Heart right ventricle (tissue), 16 donors: Measurements from ENCODE around the gene IL6R. TPM values are rescaled to one million over a fixed set of nuclear protein-coding genes. Genes with fewer than 3 reads are reported as not detected.

ENCODE experiments used
- ATAC-seq, 8 donors: fragments of 200-7000 bp; cut with Tn5 transposase; one replicate each; pipeline ENCODE4 v1.9.1; 2020; ENCODE audit warnings: mild to moderate bottlenecking in 8 of 8, moderate library complexity in 8 of 8, moderate number of reproducible peaks in 1 of 8
- DNase-seq, 2 donors: peaks; one replicate each; pipeline ENCODE4 v3.0.0-alpha.2; 2020
- H3K27ac ChIP-seq, 10 donors: fragments of 200-600 bp; sonication (generic) in 2 of 10; one replicate each; pipeline versions ENCODE4 v1.5.0 to v1.8.0; 2020 to 2022; ENCODE audit warnings: mild to moderate bottlenecking in 3 of 10
- H3K27me3 ChIP-seq, 7 donors: fragments of 200-600 bp; one replicate each; pipeline ENCODE4 v1.8.0; 2021 to 2022; ENCODE audit warnings: mild to moderate bottlenecking in 2 of 7
- H3K36me3 ChIP-seq, 9 donors: fragments of 200-600 bp; sonication (generic) in 1 of 9; one replicate each; pipeline versions ENCODE4 v1.5.0 to v1.8.0; 2020 to 2022; ENCODE audit warnings: mild to moderate bottlenecking in 2 of 9
- H3K4me1 ChIP-seq, 9 donors: fragments of 200-600 bp; sonication (generic) in 1 of 9; one replicate each; pipeline versions ENCODE4 v1.5.0 to v1.8.0; 2020 to 2022; ENCODE audit warnings: mild to moderate bottlenecking in 4 of 9
- H3K4me3 ChIP-seq, 10 donors: fragments of 200-600 bp; sonication (generic) in 2 of 10; one replicate each; pipeline versions ENCODE4 v1.5.0 to v1.8.0; 2020 to 2022; ENCODE audit warnings: mild to moderate bottlenecking in 7 of 10, moderate library complexity in 2 of 10
- H3K9me3 ChIP-seq, 11 donors: fragments of 200-600 bp in 10 of 11; sonication (generic) in 2 of 11; one replicate each; pipeline versions ENCODE4 v1.5.0 to v1.8.0; 2013 to 2022; ENCODE audit warnings: mild to moderate bottlenecking in 2 of 11, control low read depth in 1 of 11, moderate library complexity in 1 of 11
- CTCF ChIP-seq, 9 donors: fragments of 200-600 bp; sonication (generic) in 2 of 9; IDR thresholded peaks; one replicate each; pipeline versions ENCODE4 v1.5.0 to v1.8.0; 2021 to 2022; ENCODE audit warnings: antibody characterized with exemption in 9 of 9, mild to moderate bottlenecking in 5 of 9, moderate library complexity in 1 of 9
- WGBS, 2 donors: extraction: QIAGEN DNeasy Blood & Tissue Kit; methylation state at CpG; one replicate each; pipeline ENCODE4 v1.1.7; 2013; ENCODE audit warnings: inconsistent platforms in 1 of 2; 5-methylcytosine and 5-hydroxymethylcytosine counted together
- intact Hi-C, 10 donors: fragments of 100-400 bp; cut with DNase I; formaldehyde crosslinking; loops; one replicate each; pipeline versions ENCODE4 v1.11.1 to v1.14.2; 2022
- polyA plus RNA-seq, 2 donors: library from polyadenylated mRNA; stranded (reverse); fragments of 200-250 nt; gene quantifications; one replicate each; pipeline ENCODE4 v1.2.3, GENCODE V29; 2013
- total RNA-seq, 10 donors: library from RNA; stranded (reverse); fragmentation: NEBNext Ultra II Directional in 3 of 10; extraction: Animal tissue kit (Norgen Biotek cat#: 25700) in 3 of 10; gene quantifications; one replicate each; pipeline versions ENCODE4 v1.2.1 to v1.2.4, GENCODE V29; 2021 to 2023
- donor health status: Arrhythmogenic right ventricular cardiomyopathy.
- donor health status: ischemic (EF 13 %, LVEDD 7.1; RV severe dilation, severe dysfunction).
- donor health status: healthy with polysubstance abuse.
- donor health status: DM: no; HTN: yes; CAD: no.
- donor health status: DM: no; HTN: no; CAD: no.
- donor health status: ischemic (EF 25% LVEDD 6.9; RV normal size, moderate dysfunction).
- donor health status: ischemic (EF 25% LVEDD 5.7; RV mildly dilated, moderate dysfunction).
- donor health status: healthy.
- donor health status: DM: yes; HTN: yes; CAD: no.
- donor health status: Ischemic cardiomyopathy.
- donor health status: ischemic (EF 35%, LVEDD 5.7; RV mildly dilated, moderate dysfunction).
- donor health status: nonischemic (EF 11% LVEDD 7.7; RV severe dilation, severe dysfunction).
- donor health status: DM: yes; HTN: yes; CAD: no.
- donor health status: PGD.
- donor health status: ischemic (EF 29% LVEDD 5.4; RV normal size, mild dysfunction).
- donor health status: nonischemic (EF 23%, LVEDD 6.1; RV moderate dilation, normal function).

IL6R gene
- total and polyA plus RNA-seq, 12 donors, result 2.9 to 16.2 (median 9.3) TPM

- Histone ChIP-seq H3K4me3 (peak overlapping the region in 3 of 10 donors; percentile 12 to 32 (median 14)), H3K27ac (peak overlapping the region; percentile 51 to 95 (median 78)), H3K4me1 (peaks cover 9 to 97% (median 90%) of the 10 kb centered on the region in 9 donors), H3K27me3 (peaks cover 0 to 7% (median 0%) of the 10 kb centered on the region in 7 donors), H3K36me3 (peaks cover 0 to 48% (median 2%) of the 10 kb centered on the region in 9 donors), H3K9me3 (no peaks in the 10 kb centered on the region)
- TF ChIP-seq CTCF (IDR thresholded peaks at IDR 0.05), result peak in 1 of 9 donors; percentile 33
- ATAC-seq (peak; percentile 80 to 93 (median 88)), DNase-seq (peak; percentile 41 to 82)
- intact Hi-C loops, result loop anchor here in 1 of 10 donors (1.0 kb wide), 1 partner anchor 8 kb away; no protein-coding TSS in a partner anchor
- WGBS, 2 donors, result 38 to 42% methylated on average over 8 of the region's 8 CpGs
These were observed 88.1 kb downstream of the IL6R start for GRCh38 chr1:154493276-154493675.

DNA sequence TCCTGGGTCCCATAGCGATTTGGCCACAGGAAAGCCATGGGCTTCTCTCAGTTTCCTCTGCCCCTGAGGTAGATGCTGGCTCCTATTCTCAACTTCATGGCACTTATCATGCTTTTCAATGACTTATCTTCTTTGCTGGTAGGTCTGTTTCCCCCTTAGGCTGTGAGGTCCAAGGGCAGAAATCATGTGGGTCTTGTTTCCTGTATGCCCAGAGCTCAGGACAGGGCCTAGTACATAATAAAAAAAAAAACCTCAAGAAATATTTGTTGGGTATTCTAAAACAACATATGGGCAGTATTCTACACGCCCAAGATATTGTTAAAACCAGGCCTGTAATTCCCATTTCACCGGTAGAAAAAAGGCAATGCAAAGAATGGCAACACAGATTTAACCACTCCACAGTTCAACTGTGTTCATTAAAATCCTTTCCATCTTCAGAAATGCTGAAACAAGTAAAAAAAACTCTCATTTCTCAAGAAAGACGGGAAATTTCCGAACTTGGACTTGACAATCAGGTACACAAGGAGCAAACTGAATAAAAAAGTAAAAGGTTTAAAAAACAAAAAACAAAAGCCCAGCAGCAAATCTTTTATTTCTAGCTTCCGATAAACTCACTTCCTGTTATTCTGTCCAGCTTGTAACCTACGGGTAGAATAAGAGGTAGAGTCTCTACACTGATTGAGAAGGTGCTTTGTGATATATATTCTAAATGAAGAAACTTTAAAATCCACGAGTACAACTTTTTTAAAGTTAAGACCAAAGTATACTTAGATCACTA, 90.5 kb downstream of the IL6R start:
- no peaks in the 10 kb centered on the region for H3K9me3 ChIP-seq
- peaks cover 12 to 88% (median 66%) of the 10 kb centered on the region in 9 donors for H3K4me1 ChIP-seq
- H3K27me3 ChIP-seq, result peaks cover 0 to 23% (median 9%) of the 10 kb centered on the region in 7 donors
- ATAC-seq, result no peak
- no peak for DNase-seq
- 62 to 70% methylated on average over 8 of the region's 8 CpGs for WGBS, 2 donors
- no peak for TF ChIP-seq CTCF (IDR thresholded peaks at IDR 0.05)
- peaks cover 0 to 48% (median 0%) of the 10 kb centered on the region in 9 donors for H3K36me3 ChIP-seq
- peak overlapping the region in 3 of 10 donors; percentile 1 to 22 (median 13) for H3K4me3 ChIP-seq
- peak overlapping the region in 9 of 10 donors; percentile 60 to 95 (median 79) for H3K27ac ChIP-seq
- intact Hi-C loops, result no loop called here

- Histone ChIP-seq H3K4me3 (peak overlapping the region in 3 of 10 donors; percentile 10 to 22 (median 13)), H3K27ac (peak overlapping the region in 9 of 10 donors; percentile 60 to 95 (median 79)), H3K9me3 (no peaks in the 10 kb centered on the region), H3K36me3 (peaks cover 0 to 46% (median 0%) of the 10 kb centered on the region in 9 donors), H3K4me1 (peaks cover 6 to 81% (median 59%) of the 10 kb centered on the region in 9 donors), H3K27me3 (peaks cover 0 to 25% (median 15%) of the 10 kb centered on the region in 7 donors)
- DNase-seq (no peak), ATAC-seq (no peak)
- 58 to 68% methylated on average over 5 of the region's 5 CpGs for WGBS, 2 donors
- intact Hi-C loops, result no loop called here
- TF ChIP-seq CTCF (IDR thresholded peaks at IDR 0.05), result no peak
These were observed 91.2 kb downstream of the IL6R start for GRCh38 chr1:154496383-154496782.

DNA sequence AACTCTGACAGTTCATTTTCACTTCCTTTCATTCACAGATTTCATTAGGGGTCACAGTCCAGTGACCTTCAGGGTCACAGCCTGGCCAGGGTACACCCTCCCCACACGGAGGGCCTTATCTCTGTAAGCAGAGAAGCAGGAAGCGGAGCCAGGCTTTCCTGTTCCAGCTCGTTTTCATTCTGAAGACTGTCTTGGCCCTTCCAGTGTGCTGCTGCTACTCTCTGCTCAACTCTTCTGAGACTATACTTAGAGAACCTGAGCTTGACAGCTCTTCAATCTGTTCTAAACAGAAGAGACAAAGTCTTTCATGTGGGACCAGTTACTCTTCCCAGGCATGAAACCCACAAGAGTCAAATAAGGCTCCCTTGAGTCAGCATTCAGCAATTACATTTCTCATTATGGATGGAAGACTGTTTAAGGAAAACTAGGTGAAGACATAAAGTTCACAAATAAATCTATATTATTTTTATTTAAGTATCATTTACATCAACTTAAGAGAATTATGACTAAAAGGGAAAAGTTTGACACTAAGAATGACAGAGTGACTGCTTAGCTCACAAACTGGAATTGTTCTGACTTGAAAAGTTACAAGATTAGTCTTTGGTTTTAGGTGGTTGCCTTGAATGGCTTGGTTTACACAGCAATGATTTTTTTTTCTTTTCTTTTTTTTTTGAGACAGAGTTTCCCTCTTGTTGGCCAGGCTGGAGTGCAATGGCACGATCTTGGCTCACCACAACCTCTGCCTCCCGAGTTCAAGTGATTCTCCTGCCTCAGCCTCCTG, 92.1 kb downstream of the IL6R start:
- H3K4me3 ChIP-seq, result peak overlapping the region in 4 of 10 donors; percentile 10 to 22 (median 14)
- TF ChIP-seq CTCF (IDR thresholded peaks at IDR 0.05), result no peak
- ATAC-seq, result peak; percentile 44 to 81 (median 65)
- 31 to 44% methylated on average over 5 of the region's 5 CpGs for WGBS, 2 donors
- peaks cover 6 to 72% (median 50%) of the 10 kb centered on the region in 9 donors for H3K4me1 ChIP-seq
- intact Hi-C loops, result no loop called here
- no peaks in the 10 kb centered on the region for H3K9me3 ChIP-seq
- H3K36me3 ChIP-seq, result peaks cover 0 to 38% (median 0%) of the 10 kb centered on the region in 9 donors
- DNase-seq, result peak; percentile 48 to 66
- peaks cover 0 to 33% (median 18%) of the 10 kb centered on the region in 7 donors for H3K27me3 ChIP-seq
- H3K27ac ChIP-seq, result peak overlapping the region in 9 of 10 donors; percentile 69 to 95 (median 79)
